ENCODE measurements around the gene ZNF385A.
"Not testable (repeated sequence)": the region's sequence is repeated elsewhere in the genome, so short reads cannot be mapped to it uniquely, and the experiment has no call there.

Gene ZNF385A

GRCh38 chr12:54355104-54355815 lies 29.3 kb downstream of the ZNF385A start:
- no peak for DNase-seq (ENCODE audit: low spot score)

DNA sequence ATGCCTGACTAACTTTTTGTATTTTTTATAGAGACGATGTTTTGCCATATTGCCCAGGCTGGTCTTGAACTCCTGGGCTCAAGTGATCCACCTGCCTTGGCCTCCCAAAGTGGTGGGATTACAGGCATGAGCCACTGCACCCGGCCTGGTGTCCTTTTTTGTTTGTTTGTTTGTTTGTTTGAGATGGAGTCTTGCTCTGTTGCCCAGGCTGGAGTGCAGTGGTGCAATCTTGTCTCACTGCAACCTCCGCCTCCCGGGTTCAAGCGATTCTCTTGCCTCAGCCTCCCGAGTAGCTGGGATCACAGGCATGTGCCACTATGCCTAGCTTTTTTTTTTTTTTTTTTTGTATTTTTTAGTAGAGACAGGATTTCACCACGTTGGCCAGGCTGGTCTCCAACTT lies 30.3 kb downstream of the ZNF385A start:
- not testable (repeated sequence) for DNase-seq (ENCODE audit: low spot score)

DNA sequence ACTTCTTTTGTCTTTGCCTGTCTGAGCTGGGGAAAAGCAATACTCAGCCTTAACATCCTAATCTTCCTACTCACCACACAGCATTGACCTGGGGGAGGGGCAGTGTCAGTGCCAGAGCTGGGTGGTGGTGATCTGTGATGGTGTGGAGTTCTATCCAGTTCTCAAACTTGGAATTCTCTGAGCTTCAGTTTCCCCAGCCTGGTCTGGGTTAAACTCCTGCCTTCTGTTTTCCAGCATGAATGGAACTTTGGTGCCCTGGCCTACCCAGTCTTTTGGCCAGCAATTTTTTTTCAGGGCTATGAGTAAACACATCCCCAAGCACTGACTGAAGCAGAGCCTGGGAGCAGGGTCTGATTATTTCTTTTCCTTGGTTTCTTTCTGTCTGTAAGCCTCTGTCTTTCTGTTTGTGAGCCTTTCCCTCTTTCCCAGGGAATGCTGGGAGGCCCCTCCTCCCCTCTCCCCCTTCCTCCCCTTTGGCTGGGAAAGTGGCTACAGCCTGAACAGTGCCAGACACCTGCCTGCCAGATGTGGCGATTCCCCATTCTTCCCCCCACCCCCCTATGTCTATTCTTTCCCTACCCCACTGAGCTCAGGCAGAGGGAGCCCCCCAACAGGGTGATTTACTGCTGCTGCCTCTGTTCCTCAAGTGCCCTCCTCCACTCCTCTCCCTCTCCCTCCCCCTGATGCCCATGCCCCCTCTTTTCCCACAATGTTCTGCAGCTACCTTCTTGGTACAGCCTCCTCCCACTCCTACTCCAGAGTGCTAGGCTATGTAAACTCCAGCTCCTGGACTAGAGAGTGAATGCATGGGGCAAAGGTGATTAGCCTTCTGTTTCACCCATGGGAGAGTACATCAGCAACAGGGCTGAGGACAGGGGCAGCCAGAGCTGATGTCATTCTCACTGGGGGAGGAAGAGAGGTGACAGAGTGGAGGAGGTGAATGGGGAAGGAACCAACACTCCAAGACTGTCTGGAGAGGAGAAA lies 31.4 kb downstream of the ZNF385A start:
- no peak for DNase-seq (ENCODE audit: low spot score)

- DNase-seq (ENCODE audit: low spot score) = no peak
Measured at GRCh38 chr12:54352022-54352531, 32.5 kb downstream of the ZNF385A start.

- DNase-seq (ENCODE audit: low spot score) = no peak
Measured at GRCh38 chr12:54351341-54351740, 33.2 kb downstream of the ZNF385A start.

GRCh38 chr12:54350743-54351142 lies 33.8 kb downstream of the ZNF385A start:
- DNase-seq (ENCODE audit: low spot score) = no peak

- no peak for DNase-seq (ENCODE audit: low spot score)
Measured at GRCh38 chr12:54349679-54350078, 34.9 kb downstream of the ZNF385A start.

DNA sequence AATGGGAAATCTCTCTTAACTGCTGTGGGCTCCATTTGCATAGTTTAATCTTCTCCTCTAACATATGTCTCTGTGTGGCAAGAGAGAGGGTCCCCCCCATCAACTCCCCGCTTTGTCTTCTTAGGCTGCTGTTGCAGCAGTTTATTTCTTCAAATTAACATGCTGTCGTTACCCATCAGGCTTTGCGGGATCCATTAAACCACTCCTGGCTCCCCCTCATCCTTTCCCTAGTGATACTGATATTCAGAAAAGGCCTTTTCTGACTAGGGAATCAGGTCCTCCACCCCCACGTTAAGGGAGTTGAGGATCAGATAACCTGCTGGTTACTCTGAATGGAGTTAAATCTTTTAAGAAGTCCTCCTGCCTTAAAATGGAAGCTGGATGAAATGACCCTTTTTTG lies 35.5 kb downstream of the ZNF385A start:
- no peak for DNase-seq (ENCODE audit: low spot score)

DNA sequence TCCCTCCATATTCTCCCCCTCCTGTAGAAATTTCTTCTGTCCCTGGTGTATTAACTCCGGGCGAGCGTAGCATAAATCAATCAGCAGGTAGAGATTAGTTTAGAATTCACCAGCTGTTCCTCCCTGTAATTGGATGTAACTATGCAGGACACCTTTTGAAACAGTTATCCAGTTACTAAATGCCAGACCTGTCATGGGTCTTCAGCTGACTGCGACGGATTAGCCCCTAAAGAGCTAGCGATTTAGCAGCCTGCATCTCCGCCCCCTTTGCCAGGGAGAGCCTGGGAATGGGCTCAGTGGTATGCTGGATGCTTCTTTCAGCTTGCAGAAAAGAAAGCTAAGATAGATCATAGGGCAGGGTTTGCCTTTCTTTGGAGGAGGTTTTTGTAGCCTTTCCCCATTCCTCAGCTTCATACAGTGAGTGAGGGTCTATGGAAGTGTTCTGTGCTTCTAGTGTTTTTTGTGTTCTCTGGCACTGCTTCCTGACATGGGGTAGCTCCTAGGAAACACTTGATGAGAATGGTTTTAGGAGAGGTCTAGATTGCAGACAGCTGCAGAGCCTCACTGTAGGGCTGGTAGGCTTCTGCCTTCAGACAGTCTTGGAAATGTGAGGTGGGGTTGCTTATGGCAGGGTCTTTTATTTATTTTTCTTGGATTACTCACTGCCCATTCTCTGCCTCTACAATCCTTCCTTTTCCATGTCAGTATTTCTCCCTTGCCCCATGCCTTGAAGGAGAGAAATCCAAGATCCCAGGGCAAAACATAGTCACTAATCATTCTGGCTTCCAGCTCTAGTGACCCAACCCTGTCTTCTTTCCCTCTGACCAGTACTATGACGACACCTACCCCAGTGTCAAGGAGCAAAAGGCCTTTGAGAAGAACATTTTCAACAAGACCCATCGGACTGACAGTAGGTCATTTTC lies 42.9 kb downstream of the ZNF385A start:
- DNase-seq (ENCODE audit: low spot score) = no peak

- no peak for DNase-seq (ENCODE audit: low spot score)
Measured at GRCh38 chr12:54340846-54341245, 43.7 kb downstream of the ZNF385A start.

DNA sequence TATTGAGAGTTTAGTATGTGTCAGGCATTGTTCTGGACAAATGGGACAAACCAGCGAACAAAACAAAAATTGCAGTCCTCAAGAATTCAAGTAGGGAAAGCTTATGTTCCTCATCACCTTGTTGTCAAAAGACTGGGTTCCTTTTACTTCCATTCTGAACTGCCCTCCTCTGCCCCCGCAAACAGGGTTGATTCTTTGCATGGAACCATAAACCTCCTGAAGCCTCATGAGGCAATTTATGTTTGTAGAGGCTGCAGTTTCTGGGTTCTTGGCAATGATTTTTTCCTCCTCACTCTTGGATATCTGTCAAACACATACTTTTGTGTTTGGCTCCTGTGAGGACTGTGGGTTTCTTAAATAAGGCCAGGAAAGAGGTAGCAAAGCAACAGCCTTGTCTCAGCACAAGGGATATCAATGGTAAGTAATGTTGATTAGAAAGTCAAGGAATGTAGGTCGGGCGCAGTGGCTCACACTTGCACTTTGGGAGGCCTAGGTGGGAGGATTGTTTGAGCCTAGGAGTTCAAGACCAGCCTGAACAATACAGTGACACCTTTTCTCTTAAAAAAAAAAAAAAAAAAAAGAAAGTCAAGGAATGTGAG lies 45.7 kb downstream of the ZNF385A start:
- DNase-seq (ENCODE audit: low spot score) = no peak

- no peak for DNase-seq (ENCODE audit: low spot score)
Measured at GRCh38 chr12:54337854-54338650, 46.5 kb downstream of the ZNF385A start.

GRCh38 chr12:54337280-54337842 lies 47.2 kb downstream of the ZNF385A start:
- no peak for DNase-seq (ENCODE audit: low spot score)

DNA sequence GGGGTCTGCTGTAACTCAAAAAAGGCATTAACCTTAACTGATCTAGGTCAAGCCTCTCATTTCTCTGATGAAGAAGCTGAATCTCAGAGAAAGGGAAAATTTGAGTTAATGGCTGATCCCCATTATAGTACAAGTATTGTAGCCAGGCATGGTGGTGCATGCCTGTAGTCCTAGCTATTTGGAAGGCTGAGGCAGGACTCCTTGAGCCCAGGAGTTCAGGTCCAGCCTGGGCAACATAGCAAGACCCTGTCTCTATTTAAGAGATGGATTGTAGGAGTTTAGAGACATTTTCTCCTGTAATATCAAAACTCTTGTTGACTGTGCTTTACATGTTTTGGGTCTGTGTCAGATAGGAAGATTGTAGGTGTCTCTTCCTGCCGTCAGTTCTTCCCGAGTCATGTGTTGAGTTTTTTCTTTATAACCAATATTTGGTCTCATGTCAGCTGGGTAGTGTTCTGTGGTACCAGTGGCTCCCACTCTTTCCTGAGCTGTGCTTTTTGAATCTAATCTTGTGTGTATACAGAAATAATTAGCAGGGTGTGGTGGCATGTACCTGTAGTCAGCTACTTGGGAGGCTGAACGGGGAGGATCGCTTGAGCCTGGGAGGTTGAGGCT lies 51.0 kb downstream of the ZNF385A start:
- DNase-seq (ENCODE audit: low spot score) = no peak

DNA sequence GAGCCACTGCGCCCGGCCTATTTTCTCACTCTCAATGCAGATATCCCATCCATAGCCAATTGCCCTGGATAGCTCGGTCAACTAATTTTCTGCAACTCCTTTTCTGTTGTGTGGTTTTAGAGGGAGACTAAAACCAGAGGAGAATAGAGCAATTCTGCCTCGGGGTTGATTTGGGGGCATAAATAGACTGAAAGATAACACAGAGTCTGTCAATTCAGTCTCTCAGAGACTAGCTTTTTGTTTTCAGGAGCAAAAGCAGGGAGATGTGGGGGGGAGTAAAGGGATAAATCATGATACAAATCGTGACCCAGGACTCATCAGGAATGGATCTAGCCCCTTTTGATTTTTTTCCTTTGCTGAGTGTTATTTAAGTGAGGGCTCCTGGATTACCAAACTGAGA lies 53.1 kb downstream of the ZNF385A start:
- no peak for DNase-seq (ENCODE audit: low spot score)

DNA sequence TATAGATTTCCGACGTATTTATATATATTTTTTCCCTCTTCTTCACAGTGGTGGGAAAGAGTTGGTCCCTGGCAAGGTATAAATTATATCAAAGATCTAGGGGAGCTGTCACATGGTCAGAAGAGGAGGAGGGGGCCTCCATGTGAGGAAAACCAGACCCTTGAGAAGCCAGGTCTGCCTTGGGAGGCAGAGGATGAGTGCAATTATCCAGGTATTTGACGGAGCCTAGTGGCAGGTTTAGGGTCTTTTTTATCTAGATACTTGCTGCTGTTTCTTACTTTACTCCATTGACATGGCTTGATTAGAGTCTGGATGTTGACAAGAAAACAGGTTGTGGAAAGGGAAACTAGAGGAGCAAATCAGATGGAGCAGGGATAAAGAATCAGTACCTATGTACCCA lies 54.1 kb downstream of the ZNF385A start:
- no peak for DNase-seq (ENCODE audit: low spot score)

DNA sequence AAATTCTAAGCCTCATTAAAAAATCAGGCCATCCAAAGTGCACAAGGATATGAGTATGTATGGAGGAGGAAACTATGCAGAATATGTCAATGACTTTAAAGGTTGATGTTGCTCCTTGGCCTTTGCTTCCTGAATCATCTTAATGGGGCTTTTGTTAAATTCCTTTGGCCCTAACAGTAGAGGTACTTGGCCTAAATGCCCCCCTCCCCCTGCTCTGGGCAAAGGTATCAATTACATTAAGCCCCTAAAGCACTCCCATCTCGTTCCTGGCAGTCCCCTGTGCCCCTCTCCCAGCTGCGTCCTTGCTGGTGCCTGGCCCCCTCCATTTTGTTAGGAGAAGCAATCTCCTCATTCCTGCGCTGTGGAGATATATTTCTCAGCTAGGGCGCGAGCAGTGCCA lies 54.8 kb downstream of the ZNF385A start:
- DNase-seq (ENCODE audit: low spot score) = no peak

- no peak for DNase-seq (ENCODE audit: low spot score)
Measured at GRCh38 chr12:54328595-54329337, 55.8 kb downstream of the ZNF385A start.

Data from HuH-7.5 (cell line).